ENCODE measurements around the gene MON2.
"Not testable (repeated sequence)": the region's sequence is repeated elsewhere in the genome, so short reads cannot be mapped to it uniquely, and the experiment has no call there.

MON2 gene

GRCh38 chr12:62559366-62559765 is 92.7 kb downstream of the MON2 start:
- DNase-seq (ENCODE audit: low read depth), result not testable (repeated sequence)

DNA sequence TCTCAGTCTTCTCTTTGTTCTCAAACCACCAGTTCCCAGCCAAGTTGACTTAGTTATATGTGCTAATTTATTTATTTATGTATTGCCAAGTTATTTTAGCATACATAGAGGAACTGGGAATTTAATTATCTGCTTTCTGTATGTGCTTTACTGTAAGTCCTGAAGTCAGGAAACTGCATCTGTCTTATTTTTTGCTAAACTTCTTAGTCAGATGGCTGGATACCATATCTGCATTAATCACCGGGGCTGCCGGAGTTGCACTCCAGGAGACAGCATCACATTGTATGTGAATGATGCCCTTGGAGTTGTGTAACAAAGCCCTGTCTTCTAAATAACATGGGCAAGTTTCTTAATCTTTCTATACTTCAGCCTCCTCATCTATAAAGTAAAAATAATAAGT is 96.2 kb downstream of the MON2 start:
- no peak for DNase-seq (ENCODE audit: low read depth)

GRCh38 chr12:62575036-62575435 is 108.4 kb downstream of the MON2 start:
- DNase-seq (ENCODE audit: low read depth), result no peak

DNA sequence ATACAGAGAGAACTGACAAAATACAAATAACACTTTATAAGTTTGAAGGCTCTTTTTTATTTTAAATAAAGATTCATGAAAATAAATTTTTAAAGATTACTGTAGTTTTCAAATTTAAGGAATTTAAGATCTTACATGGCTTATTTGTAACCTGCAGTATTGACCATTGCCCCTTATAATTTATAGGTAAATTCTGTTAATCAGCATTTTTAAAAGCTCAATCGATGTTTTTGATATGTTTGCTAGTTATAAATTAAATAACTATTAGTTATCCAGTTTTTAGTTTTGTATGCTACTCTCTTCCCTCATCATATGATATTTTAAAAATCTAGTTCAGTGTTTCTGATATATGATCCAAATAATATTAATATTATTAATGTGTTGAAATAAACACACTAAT is 109.9 kb downstream of the MON2 start:
- no peak for DNase-seq (ENCODE audit: low read depth)

DNA sequence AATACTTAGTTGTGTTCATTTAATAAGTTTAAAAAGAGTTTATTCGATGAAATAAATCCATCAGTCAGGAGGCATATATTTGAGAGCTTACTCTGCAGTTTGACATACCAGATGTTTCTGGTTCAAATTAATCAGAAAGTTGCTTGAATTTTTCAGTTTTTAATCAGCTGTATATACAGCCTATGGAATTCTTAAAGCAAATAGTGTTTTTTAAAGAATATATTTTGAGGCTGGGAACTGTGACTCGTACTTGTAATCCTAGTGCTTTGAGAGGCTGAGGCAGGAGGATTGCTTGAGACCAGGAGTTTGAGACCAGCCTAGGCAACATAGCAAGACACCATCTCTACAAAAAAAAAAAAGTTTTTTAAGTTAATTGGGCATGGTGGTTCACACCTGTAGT is 112.1 kb downstream of the MON2 start:
- DNase-seq (ENCODE audit: low read depth), result no peak

DNA sequence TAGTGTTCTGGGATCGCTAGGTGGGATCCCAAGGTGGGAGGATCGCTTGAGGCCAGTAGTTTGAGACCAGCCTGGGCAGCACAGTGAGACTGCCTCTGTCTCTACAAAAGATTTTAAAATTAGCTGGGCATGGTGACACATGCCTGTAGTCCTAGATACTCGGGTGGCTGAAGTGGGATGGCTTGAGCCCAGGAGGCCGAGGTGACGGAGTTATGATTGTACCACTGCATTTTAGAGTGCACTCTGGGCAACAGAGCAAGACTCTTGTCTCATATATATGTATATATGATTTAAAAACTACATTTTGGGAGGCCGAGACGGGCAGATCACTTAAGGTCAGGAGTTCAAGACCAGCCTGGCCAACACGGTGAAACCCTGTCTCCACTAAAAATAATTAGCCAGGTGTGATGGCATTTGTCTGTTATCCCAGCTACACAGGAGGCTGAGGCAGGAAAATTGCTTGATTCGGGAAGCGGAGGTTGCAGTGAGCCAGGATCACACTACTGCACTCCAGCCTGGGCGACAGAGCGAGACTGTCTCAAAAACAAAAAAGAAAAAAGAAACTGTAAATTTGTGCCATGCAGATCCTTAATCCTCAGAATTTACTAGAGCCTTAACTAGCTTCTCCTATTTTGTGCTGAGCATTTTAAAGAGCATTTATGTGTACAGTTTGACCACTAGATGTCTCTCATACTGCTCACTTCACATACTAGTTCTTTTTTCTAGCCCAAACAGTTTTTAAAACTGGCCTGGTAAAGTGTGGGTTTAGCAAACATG is 114.8 kb downstream of the MON2 start:
- DNase-seq (ENCODE audit: low read depth), result no peak

DNA sequence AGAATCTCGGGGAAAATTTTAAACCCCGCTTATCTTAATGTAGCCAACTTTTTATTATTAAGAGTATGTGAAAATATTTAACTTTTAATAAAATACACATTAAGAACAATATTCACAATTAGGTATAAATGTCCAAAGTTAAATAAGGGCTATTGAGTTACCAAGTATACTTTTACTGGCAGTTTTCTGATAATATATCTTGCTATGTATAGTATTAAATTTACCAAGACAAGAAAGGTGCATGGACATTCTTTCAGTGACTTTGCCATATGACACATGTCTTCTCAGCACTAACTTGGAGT is 115.4 kb downstream of the MON2 start:
- DNase-seq (ENCODE audit: low read depth), result no peak

DNA sequence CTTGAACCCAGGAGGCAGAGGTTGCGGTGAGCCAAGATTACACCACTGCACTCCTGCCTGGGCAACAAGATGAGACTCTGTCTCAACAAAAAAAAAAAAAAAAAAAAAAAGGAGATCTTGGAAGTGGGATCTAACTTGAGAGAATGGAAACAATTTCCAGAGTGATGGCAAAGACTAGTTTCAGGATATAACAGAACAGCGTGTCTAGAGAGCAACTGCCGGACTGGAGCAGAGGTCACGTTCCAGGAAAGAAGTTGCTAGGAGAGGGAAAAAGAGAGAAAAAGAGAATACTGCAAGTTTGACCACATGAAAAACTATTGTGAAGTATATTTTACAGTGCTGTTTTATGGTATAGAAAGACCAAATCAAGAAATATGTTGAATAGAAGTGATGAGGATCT is 118.0 kb downstream of the MON2 start:
- DNase-seq (ENCODE audit: low read depth), result no peak

- DNase-seq (ENCODE audit: low read depth), result no peak
Observed at GRCh38 chr12:62586850-62587249, 120.2 kb downstream of the MON2 start.

DNA sequence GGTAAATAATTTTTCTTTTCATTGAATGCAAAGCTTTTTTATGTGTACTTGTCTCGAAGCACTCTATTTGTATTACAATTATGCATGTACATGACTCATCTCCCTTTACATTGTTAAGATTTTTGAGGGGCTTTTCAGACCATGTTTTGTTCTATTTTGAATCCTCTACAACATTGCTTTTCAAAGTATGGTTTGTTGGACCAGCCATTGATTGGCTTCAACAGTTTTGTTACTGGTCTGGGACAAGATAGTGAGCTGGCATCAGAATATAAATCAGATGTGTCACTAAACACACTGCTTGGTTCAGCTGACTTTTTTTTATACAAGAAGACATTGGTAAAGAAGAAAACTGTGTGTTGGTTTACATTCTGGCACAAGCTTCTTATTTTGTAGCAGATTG is 122.3 kb downstream of the MON2 start:
- DNase-seq (ENCODE audit: low read depth), result no peak

GRCh38 chr12:62597253-62597652 is 130.6 kb downstream of the MON2 start:
- no peak for DNase-seq (ENCODE audit: low read depth)

- DNase-seq (ENCODE audit: low read depth), result no peak
Observed at GRCh38 chr12:62598846-62599245, 132.2 kb downstream of the MON2 start.

DNA sequence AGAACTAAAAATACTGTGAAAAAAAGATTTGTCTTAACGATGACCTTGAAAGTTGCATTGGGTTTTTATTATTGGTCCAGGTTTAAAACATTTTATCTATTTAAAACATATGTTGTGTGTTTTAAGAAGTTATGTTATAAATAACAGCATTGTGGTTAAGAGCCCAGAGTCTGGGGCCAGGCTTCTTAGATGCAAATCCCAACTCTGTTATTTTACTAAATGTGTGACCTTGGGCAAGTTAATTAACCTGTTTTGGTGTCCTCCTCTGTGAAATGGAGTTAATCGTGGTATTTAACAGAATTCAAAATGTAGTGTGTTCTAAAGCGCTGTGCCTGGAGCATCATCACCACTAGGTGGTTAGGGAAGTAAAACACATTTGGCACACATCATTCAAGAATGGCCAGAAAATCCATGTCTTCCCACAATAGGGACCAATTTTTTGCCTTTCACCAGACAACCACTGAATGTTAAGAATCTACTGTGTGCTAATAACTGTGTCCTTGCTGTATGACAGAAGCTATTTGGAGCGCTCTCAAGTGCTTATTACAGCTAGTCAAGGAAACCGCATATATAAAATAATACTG is 133.3 kb downstream of the MON2 start:
- DNase-seq (ENCODE audit: low read depth), result no peak

GRCh38 chr12:62601765-62602164 is 135.1 kb downstream of the MON2 start:
- DNase-seq (ENCODE audit: low read depth), result no peak

DNA sequence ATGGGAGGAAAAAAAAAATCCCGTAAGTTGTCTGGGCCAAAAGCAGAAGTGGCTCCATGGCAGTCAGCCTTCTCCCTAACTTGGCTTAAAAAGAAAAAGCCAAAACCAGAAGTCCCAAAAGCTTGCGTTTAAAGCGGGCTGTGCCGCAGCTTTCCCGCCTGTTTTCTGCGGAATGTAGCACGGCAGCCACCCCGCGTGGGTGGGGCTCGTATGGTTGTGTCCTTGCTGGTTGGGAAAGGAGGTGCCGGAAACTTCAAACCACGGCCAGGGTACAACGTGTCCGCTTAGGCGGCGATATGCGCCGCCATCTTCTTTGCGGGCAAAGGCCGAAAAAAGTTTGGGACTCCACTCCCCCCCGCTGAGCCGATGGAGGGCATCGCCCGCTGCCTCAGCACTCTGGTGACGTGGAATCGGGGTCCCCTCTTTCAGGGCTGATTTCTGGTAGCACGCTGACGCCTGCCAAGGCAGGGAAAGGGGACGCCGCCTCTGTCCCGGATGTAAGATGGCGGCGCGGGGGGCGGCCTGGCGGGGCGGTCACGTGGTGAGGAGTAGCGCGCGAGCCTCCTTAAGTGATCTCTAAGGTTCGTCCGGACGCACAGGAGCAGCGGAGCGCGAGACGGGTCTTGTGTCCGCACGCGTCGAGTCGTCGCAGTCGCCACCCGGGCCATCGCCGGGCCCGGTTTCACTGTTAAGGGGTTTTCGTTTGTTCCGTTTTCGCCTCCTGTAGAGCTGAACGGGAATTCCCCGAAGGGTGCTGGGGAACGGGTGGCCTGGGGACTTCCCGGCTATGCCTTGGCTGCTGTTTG is 135.8 kb downstream of the MON2 start:
- peak; percentile 66 for DNase-seq (ENCODE audit: low read depth)

DNA sequence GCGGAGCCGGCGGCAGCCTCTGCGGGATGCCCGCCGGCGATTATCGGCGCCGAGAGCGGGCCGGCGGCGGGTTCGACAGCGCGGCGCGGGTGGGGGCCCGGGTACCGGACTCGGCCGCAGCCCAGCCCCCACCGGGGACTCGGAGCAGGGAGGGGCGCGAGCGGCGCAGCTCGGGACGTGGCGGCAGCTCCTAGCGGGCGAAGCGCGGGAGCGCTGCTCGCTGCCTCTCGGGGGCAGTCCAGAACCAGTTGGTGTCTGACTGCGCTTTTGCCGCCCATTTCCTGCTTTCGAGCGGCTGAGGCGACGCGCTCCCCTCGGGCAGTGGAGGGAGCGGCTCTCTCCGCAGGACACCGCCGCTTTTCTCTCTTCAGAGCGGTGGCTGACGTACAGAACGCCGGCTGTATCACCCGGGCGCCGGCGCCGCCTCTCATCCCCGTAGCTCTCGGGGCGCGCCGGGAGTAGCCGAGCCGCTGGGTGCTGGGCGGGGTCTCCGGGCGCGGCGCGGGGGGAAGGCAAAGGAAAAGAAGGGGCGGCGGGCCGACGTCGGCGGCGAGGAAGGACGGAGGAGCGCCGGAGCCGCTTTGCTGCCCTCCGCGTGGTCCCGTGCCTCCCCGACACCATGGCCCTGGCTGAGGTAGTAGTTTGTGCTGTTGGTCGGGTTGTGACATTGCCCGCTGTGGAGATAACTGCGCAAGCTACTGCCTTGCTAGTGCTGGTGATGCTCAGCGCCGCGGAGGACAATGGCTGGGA is 136.6 kb downstream of the MON2 start:
- DNase-seq (ENCODE audit: low read depth), result no peak

DNA sequence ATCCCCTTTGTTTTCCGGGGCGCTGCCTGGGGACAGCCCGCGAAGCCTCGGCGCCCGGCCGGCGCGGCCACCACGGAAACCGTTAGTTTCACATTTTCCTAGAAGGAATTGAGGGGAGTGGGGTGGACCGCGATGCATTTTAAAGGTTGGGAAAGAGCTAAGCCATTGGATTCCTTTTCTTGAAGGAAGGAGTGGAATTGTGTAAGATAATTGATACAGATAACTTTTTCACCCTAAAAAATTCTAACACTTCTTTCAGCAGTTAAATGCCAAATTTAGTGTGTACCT is 137.1 kb downstream of the MON2 start:
- DNase-seq (ENCODE audit: low read depth), result no peak

GRCh38 chr12:62604373-62604772 is 137.7 kb downstream of the MON2 start:
- no peak for DNase-seq (ENCODE audit: low read depth)

GRCh38 chr12:62604871-62605270 is 138.2 kb downstream of the MON2 start:
- DNase-seq (ENCODE audit: low read depth), result no peak

DNA sequence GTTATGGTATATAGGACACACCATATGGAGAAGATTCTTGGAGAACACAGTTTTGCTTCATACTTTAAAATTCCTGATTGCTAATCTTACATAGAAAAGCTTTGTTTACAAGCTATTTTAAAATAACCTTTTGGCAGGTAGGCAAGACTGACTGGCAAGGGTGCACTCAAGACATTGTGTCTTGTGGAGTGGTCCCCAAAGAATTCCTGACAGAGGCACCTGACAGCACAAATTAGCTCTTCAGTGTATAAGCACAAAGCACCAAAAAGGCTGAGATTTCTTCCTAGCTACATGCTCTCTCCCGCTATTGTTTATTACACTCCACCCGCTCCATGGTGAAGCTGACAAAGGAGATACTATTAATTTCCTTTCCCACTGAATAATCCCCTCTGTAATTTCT is 139.4 kb downstream of the MON2 start:
- no peak for DNase-seq (ENCODE audit: low read depth)

DNA sequence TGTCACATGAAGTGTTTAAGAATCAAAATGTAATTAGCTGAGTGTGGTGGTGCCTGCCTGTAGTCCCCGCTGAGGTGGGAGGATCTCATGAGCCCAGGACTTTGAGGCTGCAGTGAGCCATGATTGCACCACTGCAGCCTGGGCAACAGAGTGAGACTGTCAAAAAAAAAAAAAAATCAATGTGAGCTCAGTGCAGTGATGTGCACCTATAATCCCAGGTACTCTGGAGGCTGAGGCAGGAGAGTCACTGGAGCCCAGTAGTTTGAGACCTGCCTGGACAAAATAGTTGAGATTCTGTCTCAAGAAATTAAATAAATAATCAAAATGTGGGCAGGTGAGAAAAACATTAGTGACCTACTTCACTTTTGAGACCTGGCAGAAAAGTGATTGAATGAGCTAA is 140.0 kb downstream of the MON2 start:
- DNase-seq (ENCODE audit: low read depth), result no peak

DNA sequence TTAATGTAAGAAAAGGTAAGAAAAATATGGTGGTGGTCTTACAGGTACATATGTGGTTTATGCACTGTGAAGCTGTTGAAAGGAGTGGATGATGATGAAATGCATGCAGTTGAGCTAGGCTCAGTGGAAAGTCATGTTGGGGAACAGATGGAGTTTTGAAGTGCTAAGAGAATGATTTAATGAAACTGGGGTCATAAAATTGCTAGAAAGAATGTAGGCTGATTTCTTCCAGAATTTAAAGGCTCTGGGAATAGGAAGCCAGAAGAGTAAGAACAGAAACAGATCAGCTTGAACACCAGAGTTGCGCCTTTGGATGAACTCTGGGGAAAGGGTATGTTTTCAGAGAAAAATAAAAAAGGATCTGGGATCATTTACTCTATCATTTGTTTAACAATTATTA is 146.5 kb downstream of the MON2 start:
- no peak for DNase-seq (ENCODE audit: low read depth)

DNA sequence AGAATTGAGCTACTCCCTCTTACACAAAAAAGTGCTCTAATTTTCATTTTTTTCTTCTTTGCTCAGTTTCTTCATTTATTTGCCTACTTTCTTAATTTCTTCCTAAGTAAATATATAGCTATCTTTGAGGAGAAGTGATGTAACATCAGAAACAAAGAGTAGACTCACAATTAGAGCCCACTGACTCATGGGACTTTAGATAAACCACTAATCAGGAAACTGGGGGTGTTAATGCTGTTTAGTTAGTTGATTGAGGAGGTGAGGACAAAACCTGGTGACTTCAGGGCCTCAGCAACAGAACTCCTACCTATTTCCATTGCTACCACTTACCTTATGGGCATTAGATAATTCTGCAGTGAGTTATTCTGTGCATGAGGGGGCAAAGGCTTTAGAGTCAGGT is 151.7 kb downstream of the MON2 start:
- no peak for DNase-seq (ENCODE audit: low read depth)
